Thoracic aorta (tissue), 2 donors: Measurements from ENCODE around the gene GBF1. TPM values are rescaled to one million over a fixed set of nuclear protein-coding genes. Genes with fewer than 3 reads are reported as not detected.

Source experiments
- ATAC-seq: fragments of 150-250 bp; one replicate; pipeline ENCODE4 v1.8.0; 2017; ENCODE audit warnings: low read depth; ENCODE audit not compliant: insufficient number of reproducible peaks, low FRiP score
- DNase-seq: peaks from one replicate; pipeline ENCODE4 v3.0.0-alpha.2; 2020; ENCODE audit warnings: low spot score
- H3K27ac ChIP-seq, 2 donors: fragments of 200-600 bp; sonication (generic); 1 replicate in 1 of 2; 2 replicates in 1 of 2; pipeline ENCODE4 v1.5.1; 2016; ENCODE audit warnings: mild to moderate bottlenecking in 2 of 2, moderate library complexity in 2 of 2
- H3K27me3 ChIP-seq: fragments of 200-600 bp; sonication (generic); replicated peaks from 2 replicates; pipeline ENCODE4 v1.6.0; 2016; ENCODE audit warnings: mild to moderate bottlenecking; ENCODE audit not compliant: insufficient read depth
- H3K36me3 ChIP-seq: fragments of 200-600 bp; sonication (generic); one replicate; pipeline ENCODE4 v1.5.1; 2016
- H3K4me1 ChIP-seq, 2 donors: fragments of 200-600 bp; sonication (generic); 1 replicate in 1 of 2; 2 replicates in 1 of 2; pipeline versions ENCODE4 v1.5.1 to v1.6.0; 2016; ENCODE audit warnings: low read depth in 2 of 2, mild to moderate bottlenecking in 1 of 2; ENCODE audit not compliant: control insufficient read depth in 1 of 2
- H3K4me3 ChIP-seq: fragments of 200-600 bp; sonication (generic); 2 replicates; pipeline ENCODE4 v1.5.1; 2016; ENCODE audit warnings: mild to moderate bottlenecking
- H3K9me3 ChIP-seq: fragments of 200-600 bp; sonication (generic); 2 replicates; pipeline ENCODE4 v1.5.1; 2016
- CTCF ChIP-seq: fragments of 200-600 bp; sonication (generic); IDR thresholded peaks from one replicate; pipeline ENCODE4 v1.5.1; 2019; ENCODE audit warnings: antibody characterized with exemption
- total RNA-seq, 2 donors: library from RNA; depleted of rRNA; stranded (reverse); fragments of >200 nt; gene quantifications; one replicate each; pipeline versions ENCODE4 v1.1.0 to v1.2.3, GENCODE V29; 2016

The GBF1 gene
- total RNA-seq, 2 donors from 2014 or later = 38.1 to 44.9 TPM

GRCh38 chr10:102289356-102289755, 44.0 kb downstream of the GBF1 start:
- H3K36me3 ChIP-seq = no peaks in the 10 kb centered on the region
- no peak for ATAC-seq
- no peaks in the 10 kb centered on the region for H3K9me3 ChIP-seq
- H3K4me1 ChIP-seq = peaks cover 6 to 12% of the 10 kb centered on the region in 2 donors
- DNase-seq = no peak
- no peak overlapping the region for H3K27ac ChIP-seq
- H3K27me3 ChIP-seq = no peaks in the 10 kb centered on the region
- H3K4me3 ChIP-seq = no peak overlapping the region
- TF ChIP-seq CTCF = no peak

- Histone ChIP-seq H3K27ac (no peak overlapping the region), H3K4me1 (peaks cover 6 to 12% of the 10 kb centered on the region in 2 donors), H3K27me3 (no peaks in the 10 kb centered on the region), H3K9me3 (no peaks in the 10 kb centered on the region), H3K4me3 (no peak overlapping the region), H3K36me3 (peaks cover 2% of the 10 kb centered on the region)
- DNase-seq (no peak), ATAC-seq (no peak)
- no peak for TF ChIP-seq CTCF
These were observed 44.5 kb downstream of the GBF1 start for GRCh38 chr10:102289840-102290239.

- ATAC-seq (no peak), DNase-seq (no peak)
- Histone ChIP-seq H3K27me3 (no peaks in the 10 kb centered on the region), H3K27ac (no peak overlapping the region), H3K4me1 (peaks cover 6 to 7% of the 10 kb centered on the region in 2 donors), H3K9me3 (no peaks in the 10 kb centered on the region), H3K36me3 (peaks cover 3% of the 10 kb centered on the region), H3K4me3 (no peak overlapping the region)
- TF ChIP-seq CTCF = no peak
These were observed 46.0 kb downstream of the GBF1 start for GRCh38 chr10:102291221-102291905.

- peaks cover 3% of the 10 kb centered on the region for H3K36me3 ChIP-seq
- ATAC-seq (no peak), DNase-seq (no peak)
These were observed 51.8 kb downstream of the GBF1 start for GRCh38 chr10:102297101-102297500.

GRCh38 chr10:102298899-102299298, 53.6 kb downstream of the GBF1 start:
- no peak for TF ChIP-seq CTCF
- DNase-seq (no peak), ATAC-seq (no peak)
- H3K36me3 ChIP-seq = peaks cover 3% of the 10 kb centered on the region
- H3K9me3 ChIP-seq = no peaks in the 10 kb centered on the region
- no peak overlapping the region for H3K27ac ChIP-seq
- no peaks in the 10 kb centered on the region for H3K27me3 ChIP-seq
- peaks cover 9% of the 10 kb centered on the region in 2 donors for H3K4me1 ChIP-seq
- H3K4me3 ChIP-seq = no peak overlapping the region

More at GRCh38 chr10:102297101-102297500, 51.8 kb downstream of the GBF1 start:
- Histone ChIP-seq H3K27ac (no peak overlapping the region), H3K4me3 (no peak overlapping the region), H3K9me3 (no peaks in the 10 kb centered on the region), H3K4me1 (peaks cover 9% of the 10 kb centered on the region in 2 donors), H3K27me3 (no peaks in the 10 kb centered on the region)
- no peak for TF ChIP-seq CTCF
